Left lung (tissue), 10 donors: Measurements from ENCODE around the gene SMIM22. TPM values are rescaled to one million over a fixed set of nuclear protein-coding genes. Genes with fewer than 3 reads are reported as not detected.

Experiments used
- ATAC-seq: fragments of 200-7000 bp; cut with Tn5 transposase; one replicate; pipeline ENCODE4 v1.9.1; 2020; ENCODE audit warnings: moderate library complexity
- DNase-seq, 4 donors: peaks; one replicate each; pipeline ENCODE4 v3.0.0-alpha.2; 2013 to 2020
- H3K27ac ChIP-seq, 2 donors: fragments of 200-600 bp; sonication (generic) in 1 of 2; one replicate each; pipeline versions ENCODE4 v1.5.0 to v1.8.0; 2020 to 2021
- H3K27me3 ChIP-seq, 2 donors: fragments of 200-600 bp; sonication (generic) in 1 of 2; one replicate each; pipeline versions ENCODE4 v1.5.0 to v1.8.0; 2020 to 2021
- H3K36me3 ChIP-seq, 2 donors: fragments of 200-600 bp; sonication (generic) in 1 of 2; one replicate each; pipeline versions ENCODE4 v1.5.0 to v1.8.0; 2020 to 2021
- H3K4me1 ChIP-seq, 2 donors: fragments of 200-600 bp; one replicate each; pipeline ENCODE4 v1.8.0; 2021
- H3K4me3 ChIP-seq, 2 donors: fragments of 200-600 bp; sonication (generic) in 1 of 2; one replicate each; pipeline versions ENCODE4 v1.5.0 to v1.8.0; 2020 to 2021; ENCODE audit warnings: mild to moderate bottlenecking in 1 of 2
- H3K9me3 ChIP-seq, 2 donors: fragments of 200-600 bp; sonication (generic) in 1 of 2; one replicate each; pipeline versions ENCODE4 v1.5.0 to v1.8.0; 2020 to 2021
- intact Hi-C, 2 donors: fragments of 100-400 bp; cut with DNase I; formaldehyde crosslinking; loops; one replicate each; pipeline versions ENCODE4 v1.11.2 to v1.14.2; 2022
- polyA plus RNA-seq, 6 donors: library from polyadenylated mRNA; unstranded; fragments of 120-200 nt; gene quantifications; one replicate each; pipeline ENCODE4 v1.2.1, GENCODE V29; 2013; ENCODE audit not compliant: insufficient read length in 6 of 6
- total RNA-seq, 2 donors: library from RNA; stranded (reverse); fragmentation: NEBNext Ultra II Directional; extraction: Animal tissue kit (Norgen Biotek cat#: 25700); gene quantifications; one replicate each; pipeline ENCODE4 v1.2.1, GENCODE V29; 2021
- TF ChIP-seq, protein P1 (sequence below), 2 donors: fragments of 200-600 bp; sonication (generic) in 1 of 2; IDR thresholded peaks; one replicate each; pipeline versions ENCODE4 v1.5.0 to v1.8.0; 2021; ENCODE audit warnings: antibody characterized with exemption in 2 of 2
- donor health status: DM: no; HTN: yes; CAD: no.
- donor health status: DM: no; HTN: no; CAD: no.

Gene SMIM22
- total and polyA plus RNA-seq, 8 donors: 3.4 to 40.5 (median 4.5) TPM

DNA sequence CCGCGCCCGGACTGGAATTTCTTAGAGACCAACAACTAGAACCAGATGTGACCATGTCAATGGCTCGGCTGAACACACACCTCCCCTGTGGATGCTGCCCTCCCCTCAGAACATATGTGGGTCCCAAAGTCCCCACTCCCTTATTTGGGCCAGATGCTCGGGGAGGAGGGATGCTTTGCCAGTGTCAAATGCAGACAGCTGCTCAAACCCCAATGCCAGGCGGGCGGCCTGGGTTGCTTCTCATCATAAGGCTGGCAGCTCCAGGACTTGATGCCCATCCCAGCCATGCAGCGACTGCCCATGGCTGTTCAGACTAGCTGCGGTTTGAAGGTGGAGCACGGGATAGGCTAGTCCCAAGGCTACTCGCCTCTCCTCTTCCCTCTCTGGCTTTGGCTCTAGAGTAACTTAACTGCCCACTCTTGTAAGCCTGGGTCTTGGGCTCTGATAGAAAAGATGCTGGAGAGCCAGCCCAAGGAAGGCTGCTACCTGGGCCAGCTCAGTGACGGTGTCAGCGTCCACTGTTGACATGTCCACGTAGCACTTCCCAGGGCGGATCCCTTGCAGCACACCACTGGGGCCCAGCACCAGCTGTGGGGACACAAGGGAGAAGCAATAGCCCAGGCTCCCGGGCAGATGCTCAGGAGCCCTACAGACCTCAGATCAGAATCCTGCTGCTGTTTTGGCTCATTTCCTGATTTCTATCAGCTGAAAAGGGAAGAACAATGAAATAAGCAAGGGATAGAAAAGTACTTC, 18.3 kb downstream of the SMIM22 start:
- intact Hi-C loops: no loop called here
- Histone ChIP-seq H3K27me3 (no peaks in the 10 kb centered on the region), H3K4me1 (no peaks in the 10 kb centered on the region), H3K9me3 (no peaks in the 10 kb centered on the region), H3K4me3 (no peak overlapping the region), H3K36me3 (peaks cover 0 to 100% of the 10 kb centered on the region in 2 donors), H3K27ac (no peak overlapping the region)
- DNase-seq (no peak), ATAC-seq (no peak)
- TF ChIP-seq, protein P1, sequence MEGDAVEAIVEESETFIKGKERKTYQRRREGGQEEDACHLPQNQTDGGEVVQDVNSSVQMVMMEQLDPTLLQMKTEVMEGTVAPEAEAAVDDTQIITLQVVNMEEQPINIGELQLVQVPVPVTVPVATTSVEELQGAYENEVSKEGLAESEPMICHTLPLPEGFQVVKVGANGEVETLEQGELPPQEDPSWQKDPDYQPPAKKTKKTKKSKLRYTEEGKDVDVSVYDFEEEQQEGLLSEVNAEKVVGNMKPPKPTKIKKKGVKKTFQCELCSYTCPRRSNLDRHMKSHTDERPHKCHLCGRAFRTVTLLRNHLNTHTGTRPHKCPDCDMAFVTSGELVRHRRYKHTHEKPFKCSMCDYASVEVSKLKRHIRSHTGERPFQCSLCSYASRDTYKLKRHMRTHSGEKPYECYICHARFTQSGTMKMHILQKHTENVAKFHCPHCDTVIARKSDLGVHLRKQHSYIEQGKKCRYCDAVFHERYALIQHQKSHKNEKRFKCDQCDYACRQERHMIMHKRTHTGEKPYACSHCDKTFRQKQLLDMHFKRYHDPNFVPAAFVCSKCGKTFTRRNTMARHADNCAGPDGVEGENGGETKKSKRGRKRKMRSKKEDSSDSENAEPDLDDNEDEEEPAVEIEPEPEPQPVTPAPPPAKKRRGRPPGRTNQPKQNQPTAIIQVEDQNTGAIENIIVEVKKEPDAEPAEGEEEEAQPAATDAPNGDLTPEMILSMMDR (IDR thresholded peaks at IDR 0.05): no peak

DNA sequence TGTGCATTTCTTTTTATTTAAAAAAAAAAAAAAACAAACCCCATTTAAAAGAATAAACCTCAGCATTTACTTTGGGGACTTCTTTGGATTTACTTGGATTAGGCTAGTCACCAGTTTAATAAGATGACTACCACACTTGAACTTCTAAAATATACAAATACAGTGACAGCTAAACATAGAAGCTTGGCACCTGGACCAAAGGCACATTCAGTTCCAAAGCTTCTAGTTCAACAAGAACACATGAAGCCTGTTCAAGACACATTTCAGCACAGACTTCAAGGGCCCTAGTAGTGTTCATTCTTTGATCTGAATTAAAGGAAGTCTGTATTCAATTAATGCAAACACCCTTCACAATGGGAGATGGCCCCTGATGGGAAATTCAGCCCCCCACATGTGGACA, 18.9 kb downstream of the SMIM22 start:
- no peak for ATAC-seq

DNA sequence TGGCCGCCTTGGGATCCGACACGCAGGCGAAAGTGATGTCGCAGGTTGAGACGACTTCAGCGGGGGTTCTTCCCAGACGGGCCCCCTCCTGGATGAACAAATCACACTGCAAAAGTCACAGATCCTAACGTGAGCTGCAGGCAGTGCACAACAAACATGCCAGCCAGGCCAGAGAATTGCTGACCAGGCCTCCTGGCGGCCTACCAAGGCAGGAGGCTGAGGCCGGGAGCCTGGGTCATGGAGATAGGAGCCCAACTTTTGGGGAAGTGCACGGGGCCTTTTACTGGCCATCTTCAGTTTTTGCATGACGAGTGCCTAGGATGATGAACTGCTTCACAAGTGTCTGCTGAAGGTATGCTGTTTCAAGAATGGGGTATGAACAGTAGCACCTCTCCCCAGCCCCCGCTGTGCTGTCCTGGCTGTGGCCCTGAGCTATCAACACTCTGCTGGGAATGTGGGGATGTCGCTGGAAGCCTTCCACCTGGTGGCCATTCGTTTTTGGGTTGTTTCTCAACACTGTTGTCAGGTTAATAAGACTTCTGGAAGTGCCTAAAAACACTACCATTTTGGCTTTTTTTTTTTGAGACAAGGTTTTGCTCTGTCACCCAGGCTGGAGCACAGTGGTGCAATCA, 19.5 kb downstream of the SMIM22 start:
- intact Hi-C loops: no loop called here
- ATAC-seq (no peak), DNase-seq (no peak)
- H3K27ac ChIP-seq: no peak overlapping the region
- H3K36me3 ChIP-seq: peaks cover 0 to 100% of the 10 kb centered on the region in 2 donors
- TF ChIP-seq, protein P1 (IDR thresholded peaks at IDR 0.05): no peak
- no peak overlapping the region for H3K4me3 ChIP-seq
- no peaks in the 10 kb centered on the region for H3K27me3 ChIP-seq
- no peaks in the 10 kb centered on the region for H3K9me3 ChIP-seq
- H3K4me1 ChIP-seq: no peaks in the 10 kb centered on the region

More for the DNA sequence above, 18.9 kb downstream of the SMIM22 start:
- Histone ChIP-seq H3K4me3 (no peak overlapping the region), H3K27me3 (no peaks in the 10 kb centered on the region), H3K9me3 (no peaks in the 10 kb centered on the region), H3K36me3 (peaks cover 0 to 100% of the 10 kb centered on the region in 2 donors), H3K4me1 (no peaks in the 10 kb centered on the region), H3K27ac (no peak overlapping the region)
- intact Hi-C loops: no loop called here
- TF ChIP-seq, protein P1 (IDR thresholded peaks at IDR 0.05): no peak
- no peak for DNase-seq

DNA sequence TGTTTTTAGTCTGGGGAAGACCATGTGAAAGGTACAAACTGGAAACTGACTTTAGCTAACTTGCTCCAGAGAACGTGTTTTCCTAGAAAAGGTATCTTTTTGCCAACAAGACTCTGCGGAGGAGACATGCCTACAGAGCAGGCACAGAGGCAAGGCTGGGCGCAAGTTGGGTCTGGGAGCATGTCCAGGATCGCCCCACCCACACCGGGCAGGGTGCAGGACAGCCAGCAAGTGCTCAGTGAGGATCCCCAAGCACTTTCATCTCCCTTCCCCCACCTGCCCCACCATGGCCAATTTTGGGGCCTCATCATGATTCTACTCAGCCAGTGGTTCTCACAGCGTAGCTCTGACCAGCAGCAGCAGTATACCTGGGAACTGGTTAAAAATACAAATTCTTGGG, 25.5 kb downstream of the SMIM22 start:
- intact Hi-C loops: no loop called here
- H3K9me3 ChIP-seq: no peaks in the 10 kb centered on the region
- no peak overlapping the region for H3K4me3 ChIP-seq
- no peak for DNase-seq
- TF ChIP-seq, protein P1 (IDR thresholded peaks at IDR 0.05): no peak
- H3K27ac ChIP-seq: no peak overlapping the region
- H3K27me3 ChIP-seq: no peaks in the 10 kb centered on the region
- no peak for ATAC-seq
- H3K4me1 ChIP-seq: no peaks in the 10 kb centered on the region
- peaks cover 0 to 100% of the 10 kb centered on the region in 2 donors for H3K36me3 ChIP-seq

DNA sequence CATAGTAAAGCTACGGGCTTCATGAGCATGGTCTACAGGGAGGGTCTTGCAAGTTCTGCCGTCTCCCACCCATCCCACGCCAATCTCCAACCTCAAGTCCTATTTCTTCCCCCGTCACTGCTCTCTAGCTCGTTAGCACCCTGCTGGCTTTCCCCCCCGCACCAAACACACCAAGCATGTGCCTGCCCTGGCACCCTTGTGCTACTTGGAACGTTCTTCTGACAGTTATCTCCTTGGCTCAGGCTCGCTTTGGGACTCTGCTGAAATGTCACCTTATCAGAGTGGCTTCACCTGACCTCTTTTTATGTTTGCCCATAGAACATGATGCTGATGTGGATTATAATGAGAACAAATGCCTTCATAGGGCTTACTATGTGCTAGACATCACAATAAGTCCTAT, 30.0 kb downstream of the SMIM22 start:
- no peak for ATAC-seq
- DNase-seq: no peak
- TF ChIP-seq, protein P1 (IDR thresholded peaks at IDR 0.05): no peak
- intact Hi-C loops: no loop called here
- H3K4me3 ChIP-seq: no peak overlapping the region
- H3K27ac ChIP-seq: no peak overlapping the region
- no peaks in the 10 kb centered on the region for H3K27me3 ChIP-seq
- peaks cover 0 to 100% of the 10 kb centered on the region in 2 donors for H3K36me3 ChIP-seq
- H3K4me1 ChIP-seq: no peaks in the 10 kb centered on the region
- H3K9me3 ChIP-seq: no peaks in the 10 kb centered on the region
